RPMI8226 (cell line): ENCODE measurements around the gene TELO2.

Experiments
- DNase-seq: peaks from one replicate; pipeline ENCODE4 v3.0.0-alpha.2; 2015

TELO2 gene

GRCh38 chr16:1524366-1524765, 31.2 kb downstream of the TELO2 start:
- no peak for DNase-seq

- no peak for DNase-seq
Measured at GRCh38 chr16:1525871-1526607, 32.9 kb downstream of the TELO2 start.

GRCh38 chr16:1526608-1527555, 33.7 kb downstream of the TELO2 start:
- no peak for DNase-seq

- no peak for DNase-seq
Measured at GRCh38 chr16:1527836-1528811, 35.0 kb downstream of the TELO2 start.

- no peak for DNase-seq
Measured at GRCh38 chr16:1528921-1529537, 35.9 kb downstream of the TELO2 start.

- DNase-seq: no peak
Measured at GRCh38 chr16:1530349-1530882, 37.3 kb downstream of the TELO2 start.

- no peak for DNase-seq
Measured at GRCh38 chr16:1530883-1531637, 37.9 kb downstream of the TELO2 start.

GRCh38 chr16:1531638-1531910, 38.4 kb downstream of the TELO2 start:
- DNase-seq: no peak

- no peak for DNase-seq
Measured at GRCh38 chr16:1532081-1532760, 39.1 kb downstream of the TELO2 start.

GRCh38 chr16:1532771-1533170, 39.6 kb downstream of the TELO2 start:
- DNase-seq: no peak

- no peak for DNase-seq
Measured at GRCh38 chr16:1533443-1533951, 40.3 kb downstream of the TELO2 start, which contains the start of gene TMEM204. TMEM204 (plus strand) TSS chr16:1533666; CDS start chr16:1534276, 610 bp downstream.

GRCh38 chr16:1534021-1535020, 41.2 kb downstream of the TELO2 start:
- DNase-seq: no peak

- DNase-seq: no peak
Measured at GRCh38 chr16:1535391-1536291, 42.5 kb downstream of the TELO2 start.

GRCh38 chr16:1536601-1537000, 43.4 kb downstream of the TELO2 start:
- DNase-seq: no peak

GRCh38 chr16:1537138-1537577, 44.0 kb downstream of the TELO2 start:
- DNase-seq: no peak

- no peak for DNase-seq
Measured at GRCh38 chr16:1537763-1538289, 44.7 kb downstream of the TELO2 start.

GRCh38 chr16:1538804-1539520, 45.8 kb downstream of the TELO2 start:
- peak; percentile 45 for DNase-seq
